ENCODE data around the gene ABCC1.

ABCC1 gene

GRCh38 chr16:16033208-16033717 lies 83.8 kb downstream of the ABCC1 start:
- TF ChIP-seq ZFX (IDR thresholded peaks at IDR 0.05): no peak
- TF ChIP-seq, protein P1, sequence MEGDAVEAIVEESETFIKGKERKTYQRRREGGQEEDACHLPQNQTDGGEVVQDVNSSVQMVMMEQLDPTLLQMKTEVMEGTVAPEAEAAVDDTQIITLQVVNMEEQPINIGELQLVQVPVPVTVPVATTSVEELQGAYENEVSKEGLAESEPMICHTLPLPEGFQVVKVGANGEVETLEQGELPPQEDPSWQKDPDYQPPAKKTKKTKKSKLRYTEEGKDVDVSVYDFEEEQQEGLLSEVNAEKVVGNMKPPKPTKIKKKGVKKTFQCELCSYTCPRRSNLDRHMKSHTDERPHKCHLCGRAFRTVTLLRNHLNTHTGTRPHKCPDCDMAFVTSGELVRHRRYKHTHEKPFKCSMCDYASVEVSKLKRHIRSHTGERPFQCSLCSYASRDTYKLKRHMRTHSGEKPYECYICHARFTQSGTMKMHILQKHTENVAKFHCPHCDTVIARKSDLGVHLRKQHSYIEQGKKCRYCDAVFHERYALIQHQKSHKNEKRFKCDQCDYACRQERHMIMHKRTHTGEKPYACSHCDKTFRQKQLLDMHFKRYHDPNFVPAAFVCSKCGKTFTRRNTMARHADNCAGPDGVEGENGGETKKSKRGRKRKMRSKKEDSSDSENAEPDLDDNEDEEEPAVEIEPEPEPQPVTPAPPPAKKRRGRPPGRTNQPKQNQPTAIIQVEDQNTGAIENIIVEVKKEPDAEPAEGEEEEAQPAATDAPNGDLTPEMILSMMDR (conservative IDR thresholded peaks at IDR 0.05): no peak
- H3K27ac ChIP-seq: peak overlapping the region; percentile 100

DNA sequence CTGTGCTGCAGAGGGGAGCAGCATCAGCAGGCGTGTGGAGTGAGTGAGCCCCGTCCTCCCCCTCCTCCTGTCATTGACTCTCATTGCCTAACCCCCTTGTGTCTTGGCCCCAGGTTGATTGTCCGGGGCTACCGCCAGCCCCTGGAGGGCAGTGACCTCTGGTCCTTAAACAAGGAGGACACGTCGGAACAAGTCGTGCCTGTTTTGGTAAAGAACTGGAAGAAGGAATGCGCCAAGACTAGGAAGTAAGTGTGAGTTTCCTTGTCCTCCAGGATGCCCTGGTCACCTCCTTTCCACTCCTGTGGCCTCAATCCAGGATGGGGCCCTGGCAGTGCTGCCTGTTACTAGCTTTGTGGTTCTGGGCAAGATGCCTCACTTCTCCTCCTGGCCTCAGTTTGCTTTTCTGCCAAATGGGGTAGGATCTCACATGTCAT lies 87.0 kb downstream of the ABCC1 start:
- peak overlapping the region; percentile 100 for H3K27ac ChIP-seq
- TF ChIP-seq, protein P1 (conservative IDR thresholded peaks at IDR 0.05): no peak
- no peak for TF ChIP-seq ZFX (IDR thresholded peaks at IDR 0.05)

- TF ChIP-seq ZFX (IDR thresholded peaks at IDR 0.05): no peak
- TF ChIP-seq, protein P1 (conservative IDR thresholded peaks at IDR 0.05): no peak
- H3K27ac ChIP-seq: peak overlapping the region; percentile 100
Observed at GRCh38 chr16:16037521-16037920, 88.1 kb downstream of the ABCC1 start.

DNA sequence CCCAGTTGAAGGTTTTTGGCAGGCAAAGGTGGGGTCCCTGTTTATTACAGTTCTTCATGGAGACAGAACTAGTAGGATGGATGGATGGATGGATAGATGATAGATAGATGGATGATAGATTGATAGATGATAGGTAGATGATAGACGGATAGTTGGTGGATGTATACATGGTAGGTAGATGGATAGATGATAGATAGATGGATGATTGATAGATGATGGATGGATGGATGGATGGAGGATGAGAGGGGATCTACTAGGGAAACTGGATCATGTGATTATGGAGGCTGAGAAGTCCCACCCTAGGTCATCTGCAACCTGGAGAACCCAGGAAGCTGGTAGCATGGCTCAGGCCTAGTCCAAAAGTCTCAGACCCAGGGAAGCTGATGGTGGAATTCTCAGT lies 88.6 kb downstream of the ABCC1 start:
- no peak for TF ChIP-seq ZFX (IDR thresholded peaks at IDR 0.05)
- TF ChIP-seq, protein P1 (conservative IDR thresholded peaks at IDR 0.05): no peak
- H3K27ac ChIP-seq: peak overlapping the region; percentile 100

GRCh38 chr16:16038950-16039349 lies 89.5 kb downstream of the ABCC1 start:
- TF ChIP-seq, protein P1 (conservative IDR thresholded peaks at IDR 0.05): no peak
- no peak for TF ChIP-seq ZFX (IDR thresholded peaks at IDR 0.05)
- H3K27ac ChIP-seq: peak overlapping the region; percentile 100

- H3K27ac ChIP-seq: peak overlapping the region; percentile 100
- TF ChIP-seq, protein P1 (conservative IDR thresholded peaks at IDR 0.05): no peak
- no peak for TF ChIP-seq ZFX (IDR thresholded peaks at IDR 0.05)
Observed at GRCh38 chr16:16041196-16041892, 91.9 kb downstream of the ABCC1 start.

DNA sequence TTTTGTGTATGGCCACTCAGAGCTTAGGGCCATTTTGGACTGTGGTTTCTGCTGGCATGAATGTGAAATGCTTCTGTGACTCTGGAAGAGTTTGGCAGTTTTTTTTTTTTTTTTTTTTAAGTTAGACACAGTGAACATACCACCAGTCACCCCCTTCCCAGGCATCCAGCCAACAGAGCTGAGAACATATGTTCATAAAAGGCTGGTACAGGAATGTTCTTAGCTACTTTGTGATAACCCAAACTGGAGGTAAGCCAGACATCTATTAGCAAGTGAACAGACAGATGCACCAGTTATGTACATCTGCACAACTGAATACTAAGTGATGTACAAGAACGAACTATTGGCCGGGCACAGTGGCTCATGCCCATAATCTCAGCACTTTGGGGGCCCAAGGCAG lies 92.7 kb downstream of the ABCC1 start:
- TF ChIP-seq, protein P1 (conservative IDR thresholded peaks at IDR 0.05): no peak
- TF ChIP-seq ZFX (IDR thresholded peaks at IDR 0.05): no peak
- H3K27ac ChIP-seq: peak overlapping the region; percentile 100
